ENCODE data around the gene ZNF503. TPM values are rescaled to one million over a fixed set of nuclear protein-coding genes. Genes with fewer than 3 reads are reported as not detected.

The ZNF503 gene
- total and polyA plus RNA-seq, 2 of the 8 experiments (the other 6 are each of a cell fraction or from before 2014, with no cell fraction given) = 0.03 to 0.13 TPM

GRCh38 chr10:75424571-75424970 is 23.0 kb upstream of the ZNF503 start:
- Histone ChIP-seq H3K9me3 (ENCODE audit: insufficient read depth in 2 of 2, low read depth in 1 of 2, low read length in 1 of 2) (no peaks in the 10 kb centered on the region), H2BK20ac (ENCODE audit: low read length) (no peak overlapping the region), H3K4me3 (ENCODE audit: extremely low read depth in 1 of 4, insufficient read depth in 2 of 4, low read depth in 3 of 4, low read length in 4 of 4) (no peak overlapping the region), H3K18ac (ENCODE audit: extremely low read depth, low read length) (no peak overlapping the region), H3K79me2 (ENCODE audit: control insufficient read depth in 1 of 2, insufficient read depth in 2 of 2, low read length in 2 of 2) (no peaks in the 10 kb centered on the region), H3K79me1 (ENCODE audit: low read depth, low read length) (no peaks in the 10 kb centered on the region), H4K5ac (ENCODE audit: insufficient read length, low read depth, low read length) (no peak overlapping the region), H3K36me3 (ENCODE audit: control insufficient read depth in 2 of 4, insufficient read depth in 4 of 4, low read length in 3 of 4) (no peaks in the 10 kb centered on the region), H2AK5ac (ENCODE audit: low read depth, low read length) (no peak overlapping the region), H3K4ac (replicated peaks; ENCODE audit: insufficient read length, low read depth, low read length) (no peak overlapping the region), H3K56ac (replicated peaks; ENCODE audit: insufficient read length, low read depth, low read length) (no peak overlapping the region), H2BK120ac (replicated peaks; ENCODE audit: low read depth, low read length) (no peak overlapping the region), H3K4me1 (replicated peaks in 1 of 4; ENCODE audit: control insufficient read depth in 3 of 4, insufficient read depth in 4 of 4, low read length in 3 of 4) (no peaks in the 10 kb centered on the region), H3K14ac (ENCODE audit: insufficient read length) (no peak overlapping the region), H3K23ac (ENCODE audit: insufficient read length) (no peak overlapping the region), H2BK15ac (ENCODE audit: low read length) (no peak overlapping the region), H2AFZ (ENCODE audit: low read length) (no peak overlapping the region), H4K20me1 (replicated peaks in 1 of 2; ENCODE audit: control insufficient read depth in 1 of 2, insufficient read depth in 2 of 2, low read length in 2 of 2) (peaks cover 0 to under 1% of the 10 kb centered on the region in 2 experiments), H3K27me3 (replicated peaks in 1 of 4; ENCODE audit: control insufficient read depth in 3 of 4, extremely low read depth in 1 of 4, insufficient read depth in 3 of 4, low read length in 3 of 4) (peaks cover 22 to 66% (median 52%) of the 10 kb centered on the region in 4 experiments), H2BK5ac (ENCODE audit: low read depth, low read length) (no peak overlapping the region), H4K91ac (replicated peaks; ENCODE audit: insufficient read length, low read length) (no peak overlapping the region), H2BK12ac (ENCODE audit: low read depth, low read length) (no peak overlapping the region), H3K4me2 (ENCODE audit: insufficient read depth in 1 of 2, low read depth in 2 of 2, low read length in 2 of 2) (no peak overlapping the region), H3K23me2 (ENCODE audit: low read depth, low read length) (no peaks in the 10 kb centered on the region), H4K8ac (ENCODE audit: extremely low read depth, insufficient read depth, low read length) (no peak overlapping the region), H3K27ac (ENCODE audit: low read depth, low read length) (no peak overlapping the region), H3K9ac (replicated peaks in 1 of 4; ENCODE audit: extremely low read depth in 1 of 4, low read depth in 3 of 4, low read length in 3 of 4) (no peak overlapping the region)
- DNase-seq (ENCODE audit: low read depth in 1 of 2, low spot score in 2 of 2) = no peak
- TF ChIP-seq HDAC6 (IDR thresholded peaks at IDR 0.05; ENCODE audit: low read depth, low read length) (no peak), TAF1 (IDR thresholded peaks at IDR 0.05; ENCODE audit: low read depth, low read length) (no peak), GTF2F1 (IDR thresholded peaks at IDR 0.05; ENCODE audit: borderline replicate concordance, low read depth, low read length) (no peak), NANOG (IDR thresholded peaks at IDR 0.05; ENCODE audit: insufficient read depth, low read depth, low read length, poor library complexity, severe bottlenecking) (no peak), KDM5A (IDR thresholded peaks at IDR 0.05; ENCODE audit: low read length) (no peak), CTBP2 (IDR thresholded peaks at IDR 0.05; ENCODE audit: borderline replicate concordance, insufficient read depth, insufficient read length, low read length) (no peak), RFX5 (IDR thresholded peaks at IDR 0.05; ENCODE audit: borderline replicate concordance, low read depth, low read length) (no peak), SP1 (IDR thresholded peaks at IDR 0.05; ENCODE audit: low read depth, low read length) (no peak), ASH2L (IDR thresholded peaks at IDR 0.05; ENCODE audit: low read length) (no peak), CEBPB (IDR thresholded peaks at IDR 0.05; ENCODE audit: low read depth, low read length) (no peak), TBP (IDR thresholded peaks at IDR 0.05; ENCODE audit: low read depth, low read length) (no peak), RAD21 (IDR thresholded peaks at IDR 0.05 in 1 of 2, conservative IDR thresholded peaks at IDR 0.05 in 1 of 2; ENCODE audit: low read depth in 2 of 2, low read length in 2 of 2) (no peak)
- POLR2A ChIA-PET (ENCODE audit: partially characterized antibody) = no interaction called here
- no peak for FAIRE-seq
- CTCF ChIA-PET (ENCODE audit: partially characterized antibody) = interaction anchor here (0.5 to 1.2 kb wide), 6 partner anchors 24 to 1539 kb away, joined by 3 to 5 read pairs (median 3); no protein-coding TSS in a partner anchor
- WGBS, 2 experiments (ENCODE audit: extremely low coverage in 1 of 2, insufficient coverage in 1 of 2, insufficient read length in 1 of 2, insufficient replicate concordance in 2 of 2, low coverage in 1 of 2, low lambda C conversion rate in 2 of 2, missing lambda C conversion rate in 1 of 2) = 96% methylated on average over 2 of the region's 2 CpGs; no CpG with 5 or more reads in 1 of the 2 experiments
